PC-9 (cell line): ENCODE data around the gene MGLL. TPM values are rescaled to one million over a fixed set of nuclear protein-coding genes. Genes with fewer than 3 reads are reported as not detected.

Experiments
- BruUV-seq: library from RNA; stranded (reverse); fragments of 400-500 nt; replicated peaks from 2 replicates; lab custom pipeline; 2021; lab: Mats Ljungman, UMichigan
- CTCF ChIA-PET: fragments of 300-600 bp; sonication (Branson Sonifier 250); formaldehyde crosslinking; loops from one replicate; lab custom pipeline; 2022; ENCODE audit warnings: antibody characterized with exemption; lab: Charles Lee
- POLR2A ChIA-PET: fragments of 300-600 bp; sonication (Branson Sonifier 250); formaldehyde crosslinking; loops from one replicate; lab custom pipeline; 2022; ENCODE audit warnings: antibody characterized with exemption; ENCODE audit not compliant: unreplicated experiment; lab: Charles Lee
- DNase-seq, 2 experiments: peaks; one replicate each; pipeline versions ENCODE4 v3.0.0 to v3.0.0-alpha.2; 2015 to 2022; ENCODE audit warnings: mixed read lengths in 1 of 2
- H2AFZ ChIP-seq: fragments of 200-600 bp; sonication (generic); 2 replicates; pipeline ENCODE4 v1.8.1; 2017; ENCODE audit warnings: antibody characterized with exemption
- H3F3A ChIP-seq: fragments of 200-600 bp; sonication (generic); 2 replicates; pipeline ENCODE4 v1.8.1; 2017; ENCODE audit warnings: antibody characterized with exemption, mild to moderate bottlenecking, low read depth; ENCODE audit not compliant: insufficient read depth
- H3K27ac ChIP-seq: fragments of 200-600 bp; sonication (generic); 2 replicates; pipeline ENCODE4 v1.6.1; 2016; ENCODE audit warnings: mixed run types
- H3K27me3 ChIP-seq: fragments of 200-600 bp; sonication (generic); 2 replicates; pipeline ENCODE4 v1.6.1; 2016; ENCODE audit warnings: low read depth, mixed run types; ENCODE audit not compliant: insufficient read depth
- H3K36me3 ChIP-seq: fragments of 200-600 bp; sonication (generic); 2 replicates; pipeline ENCODE4 v1.6.1; 2016; ENCODE audit warnings: low read depth, mixed run types
- H3K4me1 ChIP-seq: fragments of 200-600 bp; sonication (generic); replicated peaks from 2 replicates; pipeline ENCODE4 v1.6.1; 2016; ENCODE audit warnings: mixed run types; ENCODE audit not compliant: insufficient read depth
- H3K4me2 ChIP-seq: fragments of 200-600 bp; sonication (generic); 2 replicates; pipeline ENCODE4 v1.6.1; 2017; ENCODE audit warnings: mixed run types
- H3K4me3 ChIP-seq: fragments of 200-600 bp; sonication (generic); 2 replicates; pipeline ENCODE4 v1.6.1; 2016; ENCODE audit warnings: mixed run types
- H3K79me2 ChIP-seq: fragments of 200-600 bp; sonication (generic); 2 replicates; pipeline ENCODE4 v1.6.1; 2017; ENCODE audit warnings: low read depth, mixed run types
- H3K9me2 ChIP-seq: fragments of 200-600 bp; sonication (generic); 2 replicates; pipeline ENCODE4 v1.8.1; 2017; ENCODE audit warnings: mild to moderate bottlenecking; ENCODE audit not compliant: insufficient read depth
- H3K9me3 ChIP-seq: fragments of 200-600 bp; sonication (generic); 2 replicates; pipeline ENCODE4 v1.8.1; 2016; ENCODE audit warnings: low read depth; ENCODE audit not compliant: insufficient read depth
- H4K20me1 ChIP-seq: fragments of 200-600 bp; sonication (generic); 2 replicates; pipeline ENCODE4 v1.8.1; 2017; ENCODE audit not compliant: insufficient read depth
- CTCF ChIP-seq: fragments of 200-600 bp; sonication (generic); conservative IDR thresholded peaks from 2 replicates; pipeline ENCODE4 v1.6.1; 2017; ENCODE audit warnings: mixed run types, antibody characterized with exemption, mild to moderate bottlenecking, moderate library complexity
- EZH2 ChIP-seq: fragments of 200-600 bp; sonication (generic); IDR thresholded peaks from 2 replicates; pipeline ENCODE4 v1.8.0; 2017; ENCODE audit warnings: antibody characterized with exemption, low read depth
- intact Hi-C: fragments of 100-400 bp; cut with micrococcal nuclease; formaldehyde crosslinking; loops from one replicate; pipeline ENCODE4 v1.10.0; 2022; ENCODE audit not compliant: unreplicated experiment
- total RNA-seq: library from RNA; stranded (reverse); gene quantifications from 2 replicates; pipeline ENCODE4 v1.2.3, GENCODE V29; 2021

Gene MGLL
- total RNA-seq, 1 experiment from 2014 or later: 30.7 TPM

- Histone ChIP-seq H3K4me1 (peaks cover 41% of the 10 kb centered on the region), H3F3A (peaks cover 40% of the 10 kb centered on the region), H3K27ac (peak overlapping the region; percentile 63), H4K20me1 (no peaks in the 10 kb centered on the region), H3K9me2 (no peaks in the 10 kb centered on the region), H3K9me3 (no peaks in the 10 kb centered on the region), H2AFZ (no peak overlapping the region), H3K36me3 (no peaks in the 10 kb centered on the region), H3K4me3 (no peak overlapping the region), H3K27me3 (no peaks in the 10 kb centered on the region), H3K79me2 (no peaks in the 10 kb centered on the region), H3K4me2 (peak overlapping the region; percentile 39; the same call in 1 of the 2 replicates)
- DNase-seq: peak; percentile 45 to 82
- TF ChIP-seq EZH2 (no peak), CTCF (no peak)
- no TSS peak for BruUV-seq
- ChIA-PET CTCF (interaction anchor here (0.7 to 0.8 kb wide), 2 partner anchors 35 to 158 kb away, joined by 3 read pairs; no protein-coding TSS in a partner anchor), POLR2A (no interaction called here)
- intact Hi-C loops: no loop called here
Observed at GRCh38 chr3:127803619-127804018, 18.7 kb downstream of the MGLL start.

GRCh38 chr3:127802606-127803005 lies 19.7 kb downstream of the MGLL start:
- intact Hi-C loops: no loop called here

GRCh38 chr3:127801731-127802313 lies 20.5 kb downstream of the MGLL start:
- peaks cover 44% of the 10 kb centered on the region for H3K4me1 ChIP-seq
- ChIA-PET POLR2A (no interaction called here), CTCF (no interaction called here)
- no peak overlapping the region for H3K4me2 ChIP-seq
- no peaks in the 10 kb centered on the region for H3K9me3 ChIP-seq
- no TSS peak for BruUV-seq
- H3K27me3 ChIP-seq: no peaks in the 10 kb centered on the region
- H3K4me3 ChIP-seq: no peak overlapping the region
- no peak overlapping the region for H2AFZ ChIP-seq
- TF ChIP-seq CTCF: no peak
- no peaks in the 10 kb centered on the region for H3K9me2 ChIP-seq
- H3K36me3 ChIP-seq: no peaks in the 10 kb centered on the region
- DNase-seq: no peak
- no peaks in the 10 kb centered on the region for H3K79me2 ChIP-seq
- peaks cover 40% of the 10 kb centered on the region for H3F3A ChIP-seq
- H3K27ac ChIP-seq: peak overlapping the region; percentile 10; the same call in 1 of the 2 replicates
- H4K20me1 ChIP-seq: no peaks in the 10 kb centered on the region
- intact Hi-C loops: no loop called here

More at GRCh38 chr3:127802606-127803005, 19.7 kb downstream of the MGLL start:
- POLR2A ChIA-PET: no interaction called here
- TF ChIP-seq EZH2 (no peak), CTCF (no peak)
- CTCF ChIA-PET: no interaction called here
- Histone ChIP-seq H3K4me2 (no peak overlapping the region), H3K4me1 (peaks cover 44% of the 10 kb centered on the region), H3K79me2 (no peaks in the 10 kb centered on the region), H3K9me3 (no peaks in the 10 kb centered on the region), H3K36me3 (no peaks in the 10 kb centered on the region), H3K9me2 (no peaks in the 10 kb centered on the region), H3F3A (peaks cover 40% of the 10 kb centered on the region), H4K20me1 (no peaks in the 10 kb centered on the region), H3K27ac (no peak overlapping the region), H2AFZ (no peak overlapping the region), H3K27me3 (no peaks in the 10 kb centered on the region), H3K4me3 (no peak overlapping the region)
- no TSS peak for BruUV-seq
- DNase-seq: no peak
